Uterus (tissue), 4 donors: ENCODE results near the gene KCNQ1OT1. TPM values are rescaled to one million over a fixed set of nuclear protein-coding genes. Genes with fewer than 3 reads are reported as not detected.

ENCODE experiments used
- DNase-seq, 2 donors: peaks; one replicate each; pipeline ENCODE4 v3.0.0-alpha.2; 2019 to 2020
- H3K27ac ChIP-seq, 2 donors: fragments of 200-600 bp; sonication (generic); 1 replicate in 1 of 2; 2 replicates in 1 of 2; pipeline ENCODE4 v1.5.1; 2016 to 2018
- H3K27me3 ChIP-seq, 2 donors: fragments of 200-600 bp; sonication (generic); one replicate each; pipeline ENCODE4 v1.5.1; 2018 to 2019; ENCODE audit warnings: control low read depth in 1 of 2
- H3K36me3 ChIP-seq, 2 donors: fragments of 200-600 bp; sonication (generic); one replicate each; pipeline ENCODE4 v1.5.1; 2019; ENCODE audit warnings: control low read depth in 1 of 2
- H3K4me1 ChIP-seq, 2 donors: fragments of 200-600 bp; sonication (generic); one replicate each; pipeline ENCODE4 v1.5.1; 2018 to 2019; ENCODE audit warnings: control low read depth in 1 of 2
- H3K4me3 ChIP-seq, 2 donors: fragments of 200-600 bp; sonication (generic); 1 replicate in 1 of 2; 2 replicates in 1 of 2; pipeline ENCODE4 v1.5.1; 2018 to 2019; ENCODE audit warnings: mild to moderate bottlenecking in 1 of 2
- H3K9me3 ChIP-seq, 2 donors: fragments of 200-600 bp; sonication (generic); one replicate each; pipeline ENCODE4 v1.5.1; 2019; ENCODE audit warnings: control low read depth in 1 of 2
- CTCF ChIP-seq, 4 experiments: fragments of 200-600 bp in 2 of 4; fragments of 450-650 bp in 2 of 4; sonication (generic) in 2 of 4; IDR thresholded peaks; one replicate each; pipeline ENCODE4 v1.5.1; 2016 to 2019; ENCODE audit warnings: antibody characterized with exemption in 4 of 4, mild to moderate bottlenecking in 2 of 4, moderate library complexity in 1 of 4
- POLR2A ChIP-seq, 2 donors: fragments of 450-650 bp; IDR thresholded peaks; one replicate each; pipeline ENCODE4 v1.6.1; 2016; ENCODE audit warnings: antibody characterized with exemption in 2 of 2, mild to moderate bottlenecking in 1 of 2, moderate library complexity in 1 of 2
- intact Hi-C: fragments of 100-400 bp; cut with DNase I; formaldehyde crosslinking; loops from one replicate; pipeline ENCODE4 v1.15.1; 2023; ENCODE audit warnings: low total_unique reads
- total RNA-seq, 4 donors: library from RNA; depleted of rRNA in 3 of 4; stranded (reverse); fragments of >200 nt in 3 of 4; gene quantifications; one replicate each; pipeline versions ENCODE4 v1.1.0 to v1.2.4, GENCODE V29; 2014 to 2023
- donor health status: DM: yes; HTN: yes; CAD: no.

Gene KCNQ1OT1
- total RNA-seq, 4 donors from 2014 or later, result 2.6 to 19.4 (median 10.9) TPM

DNA sequence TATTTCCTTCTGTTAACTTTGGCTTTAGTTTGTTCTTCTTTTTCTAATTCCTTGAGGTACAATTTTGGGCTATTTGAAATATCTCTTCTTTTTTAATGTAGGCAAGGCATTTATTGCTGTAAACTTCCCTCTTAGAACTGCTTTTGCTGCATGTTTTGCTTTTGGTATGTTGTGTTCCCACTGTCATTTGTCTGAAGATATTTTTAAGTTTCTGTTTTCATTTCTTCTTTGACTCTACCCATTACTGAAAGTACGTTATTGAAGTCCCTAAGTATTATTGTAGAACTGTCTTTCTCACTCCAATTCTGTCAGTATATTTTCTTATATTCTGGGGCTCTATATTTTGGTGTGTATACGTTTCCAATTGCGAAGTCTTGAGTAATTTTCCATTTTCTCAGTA, 77.9 kb downstream of the KCNQ1OT1 start:
- TF ChIP-seq POLR2A (IDR thresholded peaks at IDR 0.05) (no peak), CTCF (IDR thresholded peaks at IDR 0.05) (no peak)
- no peak overlapping the region for H3K27ac ChIP-seq
- intact Hi-C loops, result no loop called here
- no peaks in the 10 kb centered on the region for H3K4me1 ChIP-seq
- no peak for DNase-seq
- H3K36me3 ChIP-seq, result no peaks in the 10 kb centered on the region
- H3K9me3 ChIP-seq, result no peaks in the 10 kb centered on the region
- H3K4me3 ChIP-seq, result no peak overlapping the region
- no peaks in the 10 kb centered on the region for H3K27me3 ChIP-seq

- Histone ChIP-seq H3K4me3 (no peak overlapping the region), H3K4me1 (no peaks in the 10 kb centered on the region), H3K27me3 (no peaks in the 10 kb centered on the region), H3K9me3 (peaks cover 0 to 5% of the 10 kb centered on the region in 2 donors), H3K36me3 (peaks cover 0 to 6% of the 10 kb centered on the region in 2 donors), H3K27ac (no peak overlapping the region)
- DNase-seq, result no peak
- TF ChIP-seq POLR2A (IDR thresholded peaks at IDR 0.05), result no peak
- TF ChIP-seq CTCF (IDR thresholded peaks at IDR 0.05), result no peak
- intact Hi-C loops, result no loop called here
Observed at GRCh38 chr11:2612884-2613571, 86.8 kb downstream of the KCNQ1OT1 start.

DNA sequence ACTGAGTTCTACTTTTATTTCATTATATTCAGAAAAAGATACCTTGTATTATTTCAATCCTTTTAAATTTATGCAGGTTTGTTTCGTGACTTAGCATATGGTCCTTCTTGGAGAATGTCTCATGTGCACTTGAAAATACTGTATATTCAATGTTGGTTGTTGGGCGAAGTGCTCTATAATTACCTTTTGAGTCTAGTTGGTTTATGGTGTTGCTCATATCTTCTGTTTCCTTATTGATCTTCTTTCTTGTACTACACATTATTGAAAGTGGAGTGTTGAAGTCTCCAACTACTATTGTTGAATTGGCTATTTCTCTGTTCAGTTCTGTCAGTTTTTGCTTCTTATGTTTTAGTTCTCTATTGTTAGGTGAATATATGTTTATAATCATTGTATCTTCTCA, 90.4 kb downstream of the KCNQ1OT1 start:
- TF ChIP-seq POLR2A (IDR thresholded peaks at IDR 0.05), result no peak
- TF ChIP-seq CTCF (IDR thresholded peaks at IDR 0.05), result no peak
- no peak for DNase-seq
- no peaks in the 10 kb centered on the region for H3K4me1 ChIP-seq
- H3K27me3 ChIP-seq, result no peaks in the 10 kb centered on the region
- no peak overlapping the region for H3K27ac ChIP-seq
- peaks cover 0 to 6% of the 10 kb centered on the region in 2 donors for H3K36me3 ChIP-seq
- H3K4me3 ChIP-seq, result no peak overlapping the region
- H3K9me3 ChIP-seq, result peaks cover 0 to 5% of the 10 kb centered on the region in 2 donors
- intact Hi-C loops, result no loop called here

DNA sequence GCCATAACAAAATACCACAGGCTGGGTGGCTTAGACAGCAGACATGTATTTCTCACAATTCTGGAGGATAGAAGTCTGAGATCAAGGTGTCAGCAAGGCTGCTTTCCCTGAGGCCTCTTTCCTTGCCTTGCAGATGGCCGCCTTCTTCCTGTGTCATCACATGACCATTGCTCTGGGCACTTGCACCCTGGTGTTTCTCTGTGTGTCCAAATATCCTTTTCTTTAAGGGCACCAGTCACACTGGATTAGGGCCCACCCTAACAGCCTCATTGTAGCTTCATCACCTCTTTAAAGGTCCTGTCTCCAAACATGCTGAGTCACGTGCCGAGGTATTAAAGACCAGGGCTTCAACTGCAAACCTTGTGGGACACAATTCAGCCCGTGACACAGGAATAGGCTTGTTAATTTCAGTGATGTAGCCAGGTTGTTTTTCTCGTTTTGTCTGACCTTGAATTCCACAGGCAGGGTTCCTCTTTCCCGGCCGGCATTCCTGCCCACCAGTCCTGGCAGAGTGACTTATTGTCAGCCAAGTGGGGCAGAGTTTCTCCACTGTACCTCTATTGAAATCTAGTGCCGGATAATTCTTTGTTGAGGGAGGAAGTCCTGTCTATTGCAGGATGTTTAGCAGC, 100.1 kb downstream of the KCNQ1OT1 start:
- H3K27ac ChIP-seq, result peak overlapping the region in 1 of 2 donors; percentile 6
- DNase-seq, result peak in 1 of 2 donors; percentile 12
- no peaks in the 10 kb centered on the region for H3K27me3 ChIP-seq
- no peaks in the 10 kb centered on the region for H3K4me1 ChIP-seq
- H3K4me3 ChIP-seq, result no peak overlapping the region
- no peaks in the 10 kb centered on the region for H3K9me3 ChIP-seq
- TF ChIP-seq CTCF (IDR thresholded peaks at IDR 0.05) (no peak), POLR2A (IDR thresholded peaks at IDR 0.05) (no peak)
- intact Hi-C loops, result no loop called here
- no peaks in the 10 kb centered on the region for H3K36me3 ChIP-seq

GRCh38 chr11:2595204-2595603, 104.6 kb downstream of the KCNQ1OT1 start:
- no peak for TF ChIP-seq CTCF (IDR thresholded peaks at IDR 0.05)
- TF ChIP-seq POLR2A (IDR thresholded peaks at IDR 0.05), result no peak
- Histone ChIP-seq H3K27ac (no peak overlapping the region), H3K27me3 (no peaks in the 10 kb centered on the region), H3K4me1 (no peaks in the 10 kb centered on the region), H3K4me3 (no peak overlapping the region), H3K9me3 (no peaks in the 10 kb centered on the region), H3K36me3 (no peaks in the 10 kb centered on the region)
- DNase-seq, result no peak
- intact Hi-C loops, result no loop called here
